K562 (cell line): Measurements from ENCODE around the gene TRMT44. TPM values are rescaled to one million over a fixed set of nuclear protein-coding genes. Genes with fewer than 3 reads are reported as not detected.

Experiments used
- CBFA2T2 ChIP-seq: fragments of 450-650 bp; conservative IDR thresholded peaks from 2 replicates; pipeline ENCODE4 v1.6.1; 2017; ENCODE audit warnings: mild to moderate bottlenecking
- GATA2 ChIP-seq: sonication (generic); formaldehyde crosslinking; IDR thresholded peaks from 2 replicates; pipeline ENCODE4 v1.4.0; 2020; ENCODE audit warnings: mild to moderate bottlenecking, missing genetic modification reagents
- ILF3 ChIP-seq: fragments of 450-650 bp; IDR thresholded peaks from 2 replicates; pipeline ENCODE4 v1.6.1; 2018; ENCODE audit warnings: antibody characterized with exemption, mild to moderate bottlenecking, moderate library complexity, borderline replicate concordance
- KHSRP ChIP-seq: fragments of 450-650 bp; IDR thresholded peaks from 2 replicates; pipeline ENCODE4 v1.6.1; 2017
- KLF10 ChIP-seq: fragments of 250-450 bp; sonication (Bioruptor Pico); IDR thresholded peaks from 2 replicates; pipeline ENCODE4 v1.6.1; 2021; ENCODE audit warnings: matching md5 sums
- MEF2D ChIP-seq: conservative IDR thresholded peaks from 2 replicates; pipeline ENCODE4 v1.6.1; 2016; ENCODE audit warnings: low read depth, missing genetic modification characterization, missing compliant biosample characterization
- NCOA1 ChIP-seq: fragments of 450-650 bp; IDR thresholded peaks from 2 replicates; pipeline ENCODE4 v1.6.1; 2016; ENCODE audit warnings: low read depth
- PCBP1 ChIP-seq: fragments of 200-400 bp; formaldehyde crosslinking; IDR thresholded peaks from 2 replicates; pipeline ENCODE4 v1.6.1; 2018; ENCODE audit warnings: mild to moderate bottlenecking, low read depth, low read length; ENCODE audit not compliant: poor library complexity, severe bottlenecking
- POLR2AphosphoS5 ChIP-seq: IDR thresholded peaks from 2 replicates; pipeline ENCODE4 v1.6.1; 2011; ENCODE audit warnings: mild to moderate bottlenecking, low read depth, low read length, moderate library complexity; ENCODE audit not compliant: control insufficient read depth, insufficient read depth
- PTRF ChIP-seq: fragments of 450-650 bp; IDR thresholded peaks from 2 replicates; pipeline ENCODE4 v1.6.1; 2016; ENCODE audit warnings: mild to moderate bottlenecking, missing genetic modification characterization, missing compliant biosample characterization
- RBM25 ChIP-seq: fragments of 200-400 bp; formaldehyde crosslinking; IDR thresholded peaks from 2 replicates; pipeline ENCODE4 v1.6.1; 2018; ENCODE audit warnings: low read length, low read depth, moderate library complexity; ENCODE audit not compliant: severe bottlenecking
- SMARCB1 ChIP-seq: IDR thresholded peaks from 2 replicates; pipeline ENCODE4 v1.6.1; 2011; ENCODE audit warnings: improper control_type of control experiment, low read depth; ENCODE audit not compliant: insufficient read length
- SMARCC2 ChIP-seq: fragments of 450-650 bp; IDR thresholded peaks from 2 replicates; pipeline ENCODE4 v1.6.1; 2017; ENCODE audit warnings: antibody characterized with exemption, moderate library complexity, mild to moderate bottlenecking, low read depth
- TCF3 ChIP-seq: sonication (generic); formaldehyde crosslinking; IDR thresholded peaks from 2 replicates; pipeline ENCODE4 v1.4.0; 2020; ENCODE audit warnings: mild to moderate bottlenecking, missing genetic modification reagents
- TGIF2 ChIP-seq: sonication (generic); formaldehyde crosslinking; IDR thresholded peaks from 2 replicates; pipeline ENCODE4 v1.8.1; 2022; ENCODE audit warnings: mild to moderate bottlenecking, missing genetic modification reagents, moderate library complexity
- ZBTB8A ChIP-seq: fragments of 450-650 bp; IDR thresholded peaks from 2 replicates; pipeline ENCODE4 v1.6.1; 2018; ENCODE audit warnings: mild to moderate bottlenecking, moderate library complexity; ENCODE audit not compliant: partially characterized antibody
- ZNF184 ChIP-seq: sonication (generic); formaldehyde crosslinking; IDR thresholded peaks from 2 replicates; pipeline ENCODE4 v1.5.0; 2020; ENCODE audit warnings: missing genetic modification reagents
- ZNF3 ChIP-seq: fragments of 250-450 bp; sonication (Bioruptor Pico); IDR thresholded peaks from 2 replicates; pipeline ENCODE4 v1.5.0; 2021; ENCODE audit warnings: mild to moderate bottlenecking, moderate library complexity
- polyA plus RNA-seq, 8 experiments: library from polyadenylated mRNA; depleted of rRNA in 4 of 8; stranded (reverse) in 5 of 8; unstranded in 3 of 8; fragments of >200 nt; fragmentation: Nextera tagmentation in 2 of 8; fragmentation: Illumina TruSeq in 1 of 8; extraction: Ambion mirVana in 2 of 8; extraction: Trizol in 1 of 8; gene quantifications; 2 replicates each; pipeline versions ENCODE4 v1.2.1 to v1.2.3, GENCODE V29; 2011 to 2014; ENCODE audit warnings: inconsistent platforms in 1 of 8, missing spikeins in 1 of 8
- total RNA-seq, 7 experiments: library from RNA; depleted of rRNA in 6 of 7; stranded (reverse); fragments of >200 nt in 6 of 7; fragmentation: Illumina TruSeq in 2 of 7; extraction: Trizol in 2 of 7; gene quantifications; 2 replicates each; pipeline versions ENCODE4 v1.2.1 to v1.2.3, GENCODE V29; 2011 to 2021; ENCODE audit warnings: low replicate concordance in 1 of 7
- TF ChIP-seq, protein P1 (sequence below): fragments of 450-650 bp; formaldehyde crosslinking; IDR thresholded peaks from 2 replicates; pipeline ENCODE4 v1.4.0; 2020; ENCODE audit warnings: mild to moderate bottlenecking, moderate library complexity
- TF ChIP-seq, protein P2 (sequence below): conservative IDR thresholded peaks from 2 replicates; pipeline ENCODE4 v1.6.1; 2011; ENCODE audit warnings: low read depth, mild to moderate bottlenecking, low read length; ENCODE audit not compliant: control insufficient read depth
- TF ChIP-seq, protein P3 (sequence below): fragments of 450-650 bp; conservative IDR thresholded peaks from 2 replicates; pipeline ENCODE4 v1.6.1; 2016; ENCODE audit warnings: missing genetic modification characterization, low read depth, mild to moderate bottlenecking, control low read depth, missing compliant biosample characterization
- TF ChIP-seq, protein P4 (sequence below): fragments of 450-650 bp; IDR thresholded peaks from 2 replicates; pipeline ENCODE4 v1.6.1; 2018; ENCODE audit warnings: mild to moderate bottlenecking, low read depth; ENCODE audit not compliant: partially characterized antibody
- TF ChIP-seq, protein P5 (sequence below): sonication (generic); formaldehyde crosslinking; IDR thresholded peaks from 2 replicates; pipeline ENCODE4 v1.8.0; 2022; ENCODE audit warnings: missing genetic modification reagents, mild to moderate bottlenecking, moderate library complexity, borderline replicate concordance

Gene TRMT44
- total and polyA plus RNA-seq, 9 of the 15 experiments (the other 6 are each of a cell fraction or from before 2014, with no cell fraction given): 1.2 to 18.6 (median 10.0) TPM

DNA sequence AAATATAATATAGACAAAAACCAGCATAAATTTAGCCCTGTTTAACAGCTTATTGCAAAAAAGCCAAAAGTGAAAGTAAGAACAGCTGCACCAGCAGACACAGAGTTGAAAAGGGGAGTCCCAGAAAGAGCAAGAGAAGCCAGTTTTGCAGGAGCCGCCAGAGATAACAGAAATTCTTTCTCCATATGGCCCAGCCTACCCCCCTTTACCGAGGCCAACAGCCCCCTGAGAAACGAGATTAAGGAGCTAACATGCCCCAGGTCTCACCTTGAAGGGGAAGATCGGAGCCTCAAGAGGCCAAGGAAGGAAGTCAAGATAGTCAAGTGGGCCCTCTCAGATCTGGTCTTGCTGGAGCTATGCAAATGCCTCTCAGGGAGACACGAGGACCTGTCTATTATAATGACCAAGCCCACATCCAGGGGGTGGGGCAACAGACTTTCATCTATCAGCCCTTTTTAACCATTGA, 4.9 kb upstream of the TRMT44 start (continued):
- TF ChIP-seq, protein P1, sequence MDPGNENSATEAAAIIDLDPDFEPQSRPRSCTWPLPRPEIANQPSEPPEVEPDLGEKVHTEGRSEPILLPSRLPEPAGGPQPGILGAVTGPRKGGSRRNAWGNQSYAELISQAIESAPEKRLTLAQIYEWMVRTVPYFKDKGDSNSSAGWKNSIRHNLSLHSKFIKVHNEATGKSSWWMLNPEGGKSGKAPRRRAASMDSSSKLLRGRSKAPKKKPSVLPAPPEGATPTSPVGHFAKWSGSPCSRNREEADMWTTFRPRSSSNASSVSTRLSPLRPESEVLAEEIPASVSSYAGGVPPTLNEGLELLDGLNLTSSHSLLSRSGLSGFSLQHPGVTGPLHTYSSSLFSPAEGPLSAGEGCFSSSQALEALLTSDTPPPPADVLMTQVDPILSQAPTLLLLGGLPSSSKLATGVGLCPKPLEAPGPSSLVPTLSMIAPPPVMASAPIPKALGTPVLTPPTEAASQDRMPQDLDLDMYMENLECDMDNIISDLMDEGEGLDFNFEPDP (CRISPR knock-in tag): no peak
- no peak for TF ChIP-seq SMARCB1
- TF ChIP-seq ZNF184: no peak
- no peak for TF ChIP-seq RBM25
- TF ChIP-seq PCBP1: no peak
- no peak for TF ChIP-seq ZBTB8A
- no peak for TF ChIP-seq ZNF3 (CRISPR knock-in tag)
- no peak for TF ChIP-seq KLF10
- TF ChIP-seq, protein P2, sequence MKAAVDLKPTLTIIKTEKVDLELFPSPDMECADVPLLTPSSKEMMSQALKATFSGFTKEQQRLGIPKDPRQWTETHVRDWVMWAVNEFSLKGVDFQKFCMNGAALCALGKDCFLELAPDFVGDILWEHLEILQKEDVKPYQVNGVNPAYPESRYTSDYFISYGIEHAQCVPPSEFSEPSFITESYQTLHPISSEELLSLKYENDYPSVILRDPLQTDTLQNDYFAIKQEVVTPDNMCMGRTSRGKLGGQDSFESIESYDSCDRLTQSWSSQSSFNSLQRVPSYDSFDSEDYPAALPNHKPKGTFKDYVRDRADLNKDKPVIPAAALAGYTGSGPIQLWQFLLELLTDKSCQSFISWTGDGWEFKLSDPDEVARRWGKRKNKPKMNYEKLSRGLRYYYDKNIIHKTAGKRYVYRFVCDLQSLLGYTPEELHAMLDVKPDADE: 0 out of 2 replicates have a peak, but pooled peaks have one; percentile 23
- TF ChIP-seq, protein P3, sequence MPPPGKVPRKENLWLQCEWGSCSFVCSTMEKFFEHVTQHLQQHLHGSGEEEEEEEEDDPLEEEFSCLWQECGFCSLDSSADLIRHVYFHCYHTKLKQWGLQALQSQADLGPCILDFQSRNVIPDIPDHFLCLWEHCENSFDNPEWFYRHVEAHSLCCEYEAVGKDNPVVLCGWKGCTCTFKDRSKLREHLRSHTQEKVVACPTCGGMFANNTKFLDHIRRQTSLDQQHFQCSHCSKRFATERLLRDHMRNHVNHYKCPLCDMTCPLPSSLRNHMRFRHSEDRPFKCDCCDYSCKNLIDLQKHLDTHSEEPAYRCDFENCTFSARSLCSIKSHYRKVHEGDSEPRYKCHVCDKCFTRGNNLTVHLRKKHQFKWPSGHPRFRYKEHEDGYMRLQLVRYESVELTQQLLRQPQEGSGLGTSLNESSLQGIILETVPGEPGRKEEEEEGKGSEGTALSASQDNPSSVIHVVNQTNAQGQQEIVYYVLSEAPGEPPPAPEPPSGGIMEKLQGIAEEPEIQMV (tag): no peak
- TF ChIP-seq ILF3: no peak
- TF ChIP-seq, protein P4, sequence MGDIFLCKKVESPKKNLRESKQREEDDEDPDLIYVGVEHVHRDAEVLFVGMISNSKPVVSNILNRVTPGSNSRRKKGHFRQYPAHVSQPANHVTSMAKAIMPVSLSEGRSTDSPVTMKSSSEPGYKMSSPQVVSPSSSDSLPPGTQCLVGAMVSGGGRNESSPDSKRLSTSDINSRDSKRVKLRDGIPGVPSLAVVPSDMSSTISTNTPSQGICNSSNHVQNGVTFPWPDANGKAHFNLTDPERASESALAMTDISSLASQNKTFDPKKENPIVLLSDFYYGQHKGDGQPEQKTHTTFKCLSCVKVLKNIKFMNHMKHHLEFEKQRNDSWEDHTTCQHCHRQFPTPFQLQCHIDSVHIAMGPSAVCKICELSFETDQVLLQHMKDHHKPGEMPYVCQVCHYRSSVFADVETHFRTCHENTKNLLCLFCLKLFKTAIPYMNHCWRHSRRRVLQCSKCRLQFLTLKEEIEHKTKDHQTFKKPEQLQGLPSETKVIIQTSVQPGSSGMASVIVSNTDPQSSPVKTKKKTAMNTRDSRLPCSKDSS: no peak
- no peak for TF ChIP-seq PTRF
- peak; percentile 20; the same call in 1 of the 2 replicates for TF ChIP-seq CBFA2T2
- TF ChIP-seq KHSRP: no peak
- TF ChIP-seq, protein P5, sequence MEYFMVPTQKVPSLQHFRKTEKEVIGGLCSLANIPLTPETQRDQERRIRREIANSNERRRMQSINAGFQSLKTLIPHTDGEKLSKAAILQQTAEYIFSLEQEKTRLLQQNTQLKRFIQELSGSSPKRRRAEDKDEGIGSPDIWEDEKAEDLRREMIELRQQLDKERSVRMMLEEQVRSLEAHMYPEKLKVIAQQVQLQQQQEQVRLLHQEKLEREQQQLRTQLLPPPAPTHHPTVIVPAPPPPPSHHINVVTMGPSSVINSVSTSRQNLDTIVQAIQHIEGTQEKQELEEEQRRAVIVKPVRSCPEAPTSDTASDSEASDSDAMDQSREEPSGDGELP: no peak
- TF ChIP-seq NCOA1: no peak
- TF ChIP-seq MEF2D: no peak
- no peak for TF ChIP-seq TGIF2
- no peak for TF ChIP-seq SMARCC2
- TF ChIP-seq GATA2: peak; percentile 10; the same call in 1 of the 2 replicates
- TF ChIP-seq POLR2AphosphoS5: 0 out of 2 replicates have a peak, but pooled peaks have one; percentile 23
- peak; percentile 27; the same call in 1 of the 2 replicates for TF ChIP-seq TCF3
